Ovary (tissue), 9 donors: ENCODE measurements around the gene PHACTR1. TPM values are rescaled to one million over a fixed set of nuclear protein-coding genes. Genes with fewer than 3 reads are reported as not detected.

Experiments used
- DNase-seq, 5 donors: peaks; one replicate each; pipeline ENCODE4 v3.0.0-alpha.2; 2019 to 2020
- H3K27ac ChIP-seq, 2 donors: fragments of 200-600 bp; one replicate each; pipeline versions ENCODE4 v1.5.1 to v1.8.0; 2019 to 2022
- H3K27me3 ChIP-seq: fragments of 200-600 bp; one replicate; pipeline ENCODE4 v1.8.0; 2022
- H3K36me3 ChIP-seq: fragments of 200-600 bp; sonication (generic); one replicate; pipeline ENCODE4 v1.5.1; 2019
- H3K4me1 ChIP-seq: one replicate; pipeline ENCODE4 v1.8.1; 2013; ENCODE audit warnings: mild to moderate bottlenecking, moderate library complexity; ENCODE audit not compliant: insufficient read depth
- H3K4me3 ChIP-seq: fragments of 200-600 bp; sonication (generic); one replicate; pipeline ENCODE4 v1.5.1; 2017
- H3K9me3 ChIP-seq, 2 donors: fragments of 200-600 bp in 1 of 2; sonication (generic) in 1 of 2; one replicate each; pipeline versions ENCODE4 v1.5.1 to v1.8.1; 2013 to 2019; ENCODE audit warnings: mild to moderate bottlenecking in 1 of 2, moderate library complexity in 1 of 2
- CTCF ChIP-seq, 3 donors: fragments of 450-650 bp in 2 of 3; fragments of 200-600 bp in 1 of 3; IDR thresholded peaks; one replicate each; pipeline versions ENCODE4 v1.5.1 to v1.8.0; 2016 to 2022; ENCODE audit warnings: antibody characterized with exemption in 3 of 3, mild to moderate bottlenecking in 1 of 3
- EP300 ChIP-seq: sonication (generic); formaldehyde crosslinking; IDR thresholded peaks from one replicate; pipeline ENCODE4 v1.6.1; 2017; ENCODE audit warnings: antibody characterized with exemption
- POLR2A ChIP-seq: fragments of 450-650 bp; IDR thresholded peaks from one replicate; pipeline ENCODE4 v1.6.1; 2017; ENCODE audit warnings: antibody characterized with exemption, mild to moderate bottlenecking, moderate library complexity
- WGBS, 3 donors: extraction: QIAGEN DNeasy Blood & Tissue Kit in 1 of 3; methylation state at CpG; one replicate each; pipeline versions ENCODE4 v1.1.5 to v1.1.7; 2013 to 2017; 5-methylcytosine and 5-hydroxymethylcytosine counted together
- intact Hi-C, 4 donors: fragments of 100-400 bp; cut with DNase I; formaldehyde crosslinking; loops; one replicate each; pipeline versions ENCODE4 v1.11.0 to v1.15.1; 2022 to 2023
- polyA plus RNA-seq, 2 donors: library from polyadenylated mRNA; stranded (reverse); fragments of 200-250 nt in 1 of 2; fragments of 350-450 nt in 1 of 2; fragmentation: Illumina TruSeq in 1 of 2; extraction: RNeasy Lipid Tissue Mini Kit (QIAGEN cat#74804) in 1 of 2; gene quantifications; one replicate each; pipeline ENCODE4 v1.2.3, GENCODE V29; 2013 to 2014
- total RNA-seq, 7 donors: library from RNA; depleted of rRNA in 2 of 7; stranded (reverse); fragments of >200 nt in 2 of 7; fragmentation: NEBNext Ultra II Directional in 3 of 7; extraction: Animal tissue kit (Norgen Biotek cat#: 25700) in 3 of 7; gene quantifications; one replicate each; pipeline versions ENCODE4 v1.1.0 to v1.2.4, GENCODE V29; 2016 to 2023
- donor health status: DM: no; HTN: no; CAD: no; lungs with moderate emphysema.
- donor health status: DM: no; HTN: no; CAD: no.
- donor health status: Bipolar disorder and iron deficiency.
- donor health status: DM: yes; HTN: yes; CAD: no.
- donor health status: DM: no; HTN: no; CAD: no.
- donor health status: DM: yes; HTN: yes; CAD: no.

The PHACTR1 gene
- total and polyA plus RNA-seq, 9 donors, result 0.48 to 10.9 (median 3.7) TPM

- no peak for DNase-seq
- 79 to 95% (median 95%) methylated on average over 6 of the region's 6 CpGs for WGBS, 3 donors
- Histone ChIP-seq H3K36me3 (no peaks in the 10 kb centered on the region), H3K4me3 (no peak overlapping the region), H3K9me3 (no peaks in the 10 kb centered on the region), H3K27me3 (no peaks in the 10 kb centered on the region), H3K4me1 (peaks cover 11% of the 10 kb centered on the region), H3K27ac (no peak overlapping the region)
- intact Hi-C loops, result no loop called here
- TF ChIP-seq POLR2A (no peak), CTCF (IDR thresholded peaks at IDR 0.05) (no peak), EP300 (no peak)
These were observed 583.4 kb downstream of the PHACTR1 start for GRCh38 chr6:13299918-13300317.

GRCh38 chr6:13300643-13301590 lies 584.4 kb downstream of the PHACTR1 start:
- intact Hi-C loops, result no loop called here
- TF ChIP-seq EP300 (no peak), CTCF (IDR thresholded peaks at IDR 0.05) (no peak), POLR2A (no peak)
- Histone ChIP-seq H3K27me3 (no peaks in the 10 kb centered on the region), H3K4me1 (peaks cover 11% of the 10 kb centered on the region), H3K9me3 (no peaks in the 10 kb centered on the region), H3K27ac (no peak overlapping the region), H3K4me3 (no peak overlapping the region), H3K36me3 (no peaks in the 10 kb centered on the region)
- 70 to 92% (median 92%) methylated on average over 9 of the region's 9 CpGs for WGBS, 3 donors
- DNase-seq, result no peak

- intact Hi-C loops, result no loop called here
- 77 to 85% (median 82%) methylated on average over 7 of the region's 7 CpGs for WGBS, 3 donors
- DNase-seq, result no peak
- H3K4me1 ChIP-seq, result peaks cover 11% of the 10 kb centered on the region
- H3K27ac ChIP-seq, result peak overlapping the region in 1 of 2 donors; percentile 60
- TF ChIP-seq CTCF (IDR thresholded peaks at IDR 0.05) (no peak), EP300 (no peak), POLR2A (no peak)
- no peaks in the 10 kb centered on the region for H3K9me3 ChIP-seq
- H3K36me3 ChIP-seq, result no peaks in the 10 kb centered on the region
- no peak overlapping the region for H3K4me3 ChIP-seq
- H3K27me3 ChIP-seq, result no peaks in the 10 kb centered on the region
These were observed 585.7 kb downstream of the PHACTR1 start for GRCh38 chr6:13302291-13302690.

GRCh38 chr6:13302751-13303667 lies 586.4 kb downstream of the PHACTR1 start:
- 41 to 59% (median 47%) methylated on average over 17 of the region's 17 CpGs for WGBS, 3 donors
- H3K4me1 ChIP-seq, result peaks cover 11% of the 10 kb centered on the region
- no peaks in the 10 kb centered on the region for H3K27me3 ChIP-seq
- H3K36me3 ChIP-seq, result no peaks in the 10 kb centered on the region
- no peaks in the 10 kb centered on the region for H3K9me3 ChIP-seq
- intact Hi-C loops, result no loop called here
- no peak overlapping the region for H3K4me3 ChIP-seq
- peak in 4 of 5 donors; percentile 28 to 47 (median 35) for DNase-seq
- TF ChIP-seq POLR2A (no peak), EP300 (peak; percentile 89)
- H3K27ac ChIP-seq, result peak overlapping the region in 1 of 2 donors; percentile 60
